K562 (cell line): ENCODE results near the gene PPP1R12C. TPM values are rescaled to one million over a fixed set of nuclear protein-coding genes. Genes with fewer than 3 reads are reported as not detected.

ENCODE experiments used
- ATAC-seq: fragments of 200-7000 bp; cut with Tn5 transposase; 3 replicates; pipeline ENCODE4 v1.9.1; 2020; ENCODE audit warnings: moderate library complexity
- BruUV-seq: library from RNA; stranded (reverse); fragments of 400-500 nt; replicated peaks from 2 replicates; lab custom pipeline; 2021; lab: Mats Ljungman, UMichigan
- CTCF ChIA-PET: fragments of 300-600 bp; formaldehyde crosslinking; extraction: SDS; loops from one replicate; lab custom pipeline; 2021; ENCODE audit warnings: low intra/inter-chr PET ratio; lab: Yijun Ruan, JAX
- POLR2A ChIA-PET: fragments of 300-600, 350-650 bp; sonication (Branson Sonifier 250); formaldehyde crosslinking; extraction: SDS; loops from one replicate; lab custom pipeline; 2021; ENCODE audit warnings: antibody characterized with exemption, inconsistent platforms; lab: Yijun Ruan, JAX
- DNase-seq, 4 experiments: peaks; one replicate each; pipeline versions ENCODE4 v3.0.0 to v3.0.0-alpha.2; 2011 to 2018; ENCODE audit warnings: low spot score in 3 of 4, mixed read lengths in 3 of 4; ENCODE audit errors: extremely low read depth in 1 of 4
- FAIRE-seq: peaks from 2 replicates; lab custom pipeline; 2011; peaks lifted over from hg19 to GRCh38; lab: Jason Lieb, UNC
- H2AFZ ChIP-seq: 2 replicates; pipeline ENCODE4 v1.6.0; 2011; ENCODE audit warnings: low read depth, low read length, control low read depth, inconsistent platforms
- H3K27ac ChIP-seq: fragments of 200-600 bp; 3 replicates; pipeline ENCODE4 v1.8.0; 2011; ENCODE audit warnings: low read depth, mild to moderate bottlenecking, control low read depth, inconsistent platforms, low read length, moderate library complexity, mixed read lengths; ENCODE audit errors: extremely low read depth
- H3K27me3 ChIP-seq, 2 experiments: fragments of 300-600 bp in 1 of 2; 2 replicates in 1 of 2; 3 replicates in 1 of 2; pipeline versions ENCODE4 v1.6.0 to v1.8.0; 2011; ENCODE audit warnings: inconsistent platforms in 2 of 2, low read length in 2 of 2, mild to moderate bottlenecking in 1 of 2, mixed read lengths in 1 of 2, moderate library complexity in 1 of 2; ENCODE audit not compliant: control insufficient read depth in 2 of 2, insufficient read depth in 2 of 2
- H3K36me3 ChIP-seq: fragments of 300-600 bp; 3 replicates; pipeline ENCODE4 v1.8.0; 2011; ENCODE audit warnings: mild to moderate bottlenecking, low read length, inconsistent platforms; ENCODE audit not compliant: control insufficient read depth, insufficient read depth
- H3K4me1 ChIP-seq, 2 experiments: fragments of 200-600 bp in 1 of 2; replicated peaks in 1 of 2; 2 replicates in 1 of 2; 3 replicates in 1 of 2; pipeline versions ENCODE4 v1.5.1 to v1.8.0; 2011; ENCODE audit warnings: inconsistent platforms in 2 of 2, low read length in 2 of 2, mild to moderate bottlenecking in 1 of 2, mixed read lengths in 1 of 2, moderate library complexity in 1 of 2; ENCODE audit not compliant: control insufficient read depth in 2 of 2, insufficient read depth in 2 of 2
- H3K4me2 ChIP-seq: 2 replicates; pipeline ENCODE4 v1.6.1; 2011; ENCODE audit warnings: low read length, control low read depth, inconsistent platforms, mixed read lengths; ENCODE audit not compliant: insufficient read depth
- H3K4me3 ChIP-seq: fragments of 200-600 bp; sonication (generic), shearing (Covaris generic); 2 replicates; pipeline ENCODE4 v1.5.1; 2016; ENCODE audit warnings: control low read depth, inconsistent platforms
- H3K79me2 ChIP-seq: fragments of 200-600 bp; 3 replicates; pipeline ENCODE4 v1.8.0; 2011; ENCODE audit warnings: low read length, inconsistent platforms; ENCODE audit not compliant: control insufficient read depth, insufficient read depth
- H3K9ac ChIP-seq, 2 experiments: 2 replicates each; pipeline versions ENCODE4 v1.6.0 to v1.6.1; 2011; ENCODE audit warnings: low read depth in 2 of 2, low read length in 2 of 2, control low read depth in 1 of 2, inconsistent platforms in 1 of 2, mild to moderate bottlenecking in 1 of 2, mixed read lengths in 1 of 2; ENCODE audit not compliant: insufficient read depth in 1 of 2
- H3K9me1 ChIP-seq: one replicate; pipeline ENCODE4 v1.6.0; 2011; ENCODE audit warnings: inconsistent platforms, mild to moderate bottlenecking, low read length, moderate library complexity; ENCODE audit not compliant: control insufficient read depth, insufficient read depth
- H3K9me3 ChIP-seq: replicated peaks from 2 replicates; pipeline ENCODE4 v1.5.1; 2011; ENCODE audit warnings: low read depth, low read length, inconsistent platforms; ENCODE audit not compliant: control insufficient read depth, insufficient read depth
- H4K20me1 ChIP-seq: replicated peaks from 2 replicates; pipeline ENCODE4 v1.6.1; 2011; ENCODE audit warnings: low read length, inconsistent platforms, mixed read lengths; ENCODE audit not compliant: control insufficient read depth, insufficient read depth
- ARHGAP35 ChIP-seq: fragments of 450-650 bp; IDR thresholded peaks from 2 replicates; pipeline ENCODE4 v1.6.1; 2018; ENCODE audit not compliant: partially characterized antibody
- HDAC2 ChIP-seq: fragments of 450-650 bp; IDR thresholded peaks from 2 replicates; pipeline ENCODE4 v1.6.1; 2016; ENCODE audit warnings: mild to moderate bottlenecking
- HMGN3 ChIP-seq: IDR thresholded peaks from 2 replicates; pipeline ENCODE4 v1.6.1; 2011; ENCODE audit warnings: borderline replicate concordance, low read depth, mild to moderate bottlenecking, mixed read lengths, low read length; ENCODE audit not compliant: insufficient read length; ENCODE audit errors: extremely low read depth
- KLF16 ChIP-seq: IDR thresholded peaks from 2 replicates; pipeline ENCODE4 v1.6.1; 2016; ENCODE audit warnings: antibody characterized with exemption
- NCOA6 ChIP-seq: fragments of 450-650 bp; IDR thresholded peaks from 2 replicates; pipeline ENCODE4 v1.6.1; 2017; ENCODE audit warnings: mild to moderate bottlenecking
- PHTF2 ChIP-seq: fragments of 250-450 bp; sonication (Bioruptor Pico); IDR thresholded peaks from 2 replicates; pipeline ENCODE4 v1.5.0; 2021; ENCODE audit warnings: mild to moderate bottlenecking
- PRMT5 ChIP-seq: sonication (generic); formaldehyde crosslinking; IDR thresholded peaks from 2 replicates; pipeline ENCODE4 v1.5.0; 2020; ENCODE audit warnings: missing genetic modification reagents
- PTBP1 ChIP-seq: fragments of 200-400 bp; formaldehyde crosslinking; IDR thresholded peaks from 2 replicates; pipeline ENCODE4 v1.6.1; 2017; ENCODE audit warnings: low read depth, low read length
- RBM14 ChIP-seq: fragments of 200-400 bp; formaldehyde crosslinking; IDR thresholded peaks from 2 replicates; pipeline ENCODE4 v1.6.1; 2018; ENCODE audit warnings: low read depth, mild to moderate bottlenecking, low read length, moderate library complexity, borderline replicate concordance; ENCODE audit not compliant: insufficient read depth
- ZBED1 ChIP-seq: IDR thresholded peaks from 2 replicates; pipeline ENCODE4 v1.6.1; 2014
- WGBS: fragments of 100-300 bp; shearing (Covaris generic); methylation state at CpG from one replicate; pipeline ENCODE4 v1.1.6; 2016; ENCODE audit warnings: low coverage, mixed read lengths; ENCODE audit not compliant: insufficient coverage; ENCODE audit errors: missing lambda C conversion rate; 5-methylcytosine and 5-hydroxymethylcytosine counted together
- in situ Hi-C: fragments of 300-500 bp; cut with MboI; formaldehyde crosslinking; loops from 4 replicates; pipeline ENCODE4 v1.15.0; 2018; ENCODE audit warnings: inconsistent platforms, mixed read lengths
- intact Hi-C: fragments of 100-400 bp; cut with micrococcal nuclease; formaldehyde crosslinking; loops from 2 replicates; pipeline ENCODE4 v1.14.2; 2022
- polyA plus RNA-seq, 8 experiments: library from polyadenylated mRNA; depleted of rRNA in 4 of 8; stranded (reverse) in 5 of 8; unstranded in 3 of 8; fragments of >200 nt; fragmentation: Nextera tagmentation in 2 of 8; fragmentation: Illumina TruSeq in 1 of 8; extraction: Ambion mirVana in 2 of 8; extraction: Trizol in 1 of 8; gene quantifications; 2 replicates each; pipeline versions ENCODE4 v1.2.1 to v1.2.3, GENCODE V29; 2011 to 2014; ENCODE audit warnings: inconsistent platforms in 1 of 8, missing spikeins in 1 of 8
- total RNA-seq, 7 experiments: library from RNA; depleted of rRNA in 6 of 7; stranded (reverse); fragments of >200 nt in 6 of 7; fragmentation: Illumina TruSeq in 2 of 7; extraction: Trizol in 2 of 7; gene quantifications; 2 replicates each; pipeline versions ENCODE4 v1.2.1 to v1.2.3, GENCODE V29; 2011 to 2021; ENCODE audit warnings: low replicate concordance in 1 of 7
- TF ChIP-seq, protein P1 (sequence below): fragments of 450-650 bp; formaldehyde crosslinking; IDR thresholded peaks from 2 replicates; pipeline ENCODE4 v1.4.0; 2020; ENCODE audit warnings: mild to moderate bottlenecking, moderate library complexity
- TF ChIP-seq, protein P2 (sequence below): fragments of 450-650 bp; IDR thresholded peaks from 2 replicates; pipeline ENCODE4 v1.6.1; 2016; ENCODE audit warnings: low read depth

The PPP1R12C gene
- total and polyA plus RNA-seq, 9 of the 15 experiments (the other 6 are each of a cell fraction or from before 2014, with no cell fraction given) = 1.8 to 136 (median 33.7) TPM

GRCh38 chr19:55160128-55160985 is 42.9 kb upstream of the PPP1R12C start:
- Histone ChIP-seq H3K9me3 (no peaks in the 10 kb centered on the region), H3K9ac (peak overlapping the region; percentile 67 to 90), H3K27me3 (no peaks in the 10 kb centered on the region), H3K79me2 (peaks cover 14% of the 10 kb centered on the region), H2AFZ (peak overlapping the region; percentile 79), H3K9me1 (no peaks in the 10 kb centered on the region), H3K27ac (peak overlapping the region; percentile 66), H3K36me3 (0 out of 3 replicates have a peak, but pooled peaks cover 3% of the 10 kb centered on the region), H3K4me3 (peak overlapping the region; percentile 42), H3K4me2 (peak overlapping the region; percentile 79), H4K20me1 (no peaks in the 10 kb centered on the region), H3K4me1 (peaks cover 34 to 69% of the 10 kb centered on the region in 2 experiments)
- FAIRE-seq = peak; percentile 96
- CTCF ChIA-PET = interaction anchor here (0.6 to 1.9 kb wide), 5 partner anchors 15 to 274 kb away, joined by 3 to 20 read pairs (median 6); no protein-coding TSS in a partner anchor
- in situ Hi-C loops (loop anchor here (25.0 kb wide), 1 partner anchor 977 kb away; the partner anchor contains the start of gene ZNF444), intact Hi-C loops (no loop called here)
- BruUV-seq = no TSS peak
- peak; percentile 75 for ATAC-seq
- POLR2A ChIA-PET = interaction anchor here (0.6 to 2.9 kb wide), 15 partner anchors 13 to 935 kb away, joined by 3 to 13 read pairs (median 4); partner anchors contain the start of genes KMT5C, RDH13 and UBE2S
- under 1% methylated on average over 26 of the region's 33 CpGs for WGBS
- peak; percentile 92 to 98 (median 92) for DNase-seq
- TF ChIP-seq HMGN3 (peak; percentile 93), PTBP1 (no peak), PHTF2 (CRISPR knock-in tag) (no peak), RBM14 (no peak), ZBED1 (no peak), KLF16 (peak; percentile 34; the same call in 1 of the 2 replicates), ARHGAP35 (no peak), HDAC2 (0 out of 2 replicates have a peak, but pooled peaks have one; percentile 49), PRMT5 (no peak), NCOA6 (peak; percentile 95)
- TF ChIP-seq, protein P1, sequence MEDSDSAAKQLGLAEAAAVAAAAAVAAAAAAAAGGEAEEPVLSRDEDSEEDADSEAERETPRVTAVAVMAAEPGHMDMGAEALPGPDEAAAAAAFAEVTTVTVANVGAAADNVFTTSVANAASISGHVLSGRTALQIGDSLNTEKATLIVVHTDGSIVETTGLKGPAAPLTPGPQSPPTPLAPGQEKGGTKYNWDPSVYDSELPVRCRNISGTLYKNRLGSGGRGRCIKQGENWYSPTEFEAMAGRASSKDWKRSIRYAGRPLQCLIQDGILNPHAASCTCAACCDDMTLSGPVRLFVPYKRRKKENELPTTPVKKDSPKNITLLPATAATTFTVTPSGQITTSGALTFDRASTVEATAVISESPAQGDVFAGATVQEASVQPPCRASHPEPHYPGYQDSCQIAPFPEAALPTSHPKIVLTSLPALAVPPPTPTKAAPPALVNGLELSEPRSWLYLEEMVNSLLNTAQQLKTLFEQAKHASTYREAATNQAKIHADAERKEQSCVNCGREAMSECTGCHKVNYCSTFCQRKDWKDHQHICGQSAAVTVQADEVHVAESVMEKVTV (CRISPR knock-in tag) = peak; percentile 88
- TF ChIP-seq, protein P2, sequence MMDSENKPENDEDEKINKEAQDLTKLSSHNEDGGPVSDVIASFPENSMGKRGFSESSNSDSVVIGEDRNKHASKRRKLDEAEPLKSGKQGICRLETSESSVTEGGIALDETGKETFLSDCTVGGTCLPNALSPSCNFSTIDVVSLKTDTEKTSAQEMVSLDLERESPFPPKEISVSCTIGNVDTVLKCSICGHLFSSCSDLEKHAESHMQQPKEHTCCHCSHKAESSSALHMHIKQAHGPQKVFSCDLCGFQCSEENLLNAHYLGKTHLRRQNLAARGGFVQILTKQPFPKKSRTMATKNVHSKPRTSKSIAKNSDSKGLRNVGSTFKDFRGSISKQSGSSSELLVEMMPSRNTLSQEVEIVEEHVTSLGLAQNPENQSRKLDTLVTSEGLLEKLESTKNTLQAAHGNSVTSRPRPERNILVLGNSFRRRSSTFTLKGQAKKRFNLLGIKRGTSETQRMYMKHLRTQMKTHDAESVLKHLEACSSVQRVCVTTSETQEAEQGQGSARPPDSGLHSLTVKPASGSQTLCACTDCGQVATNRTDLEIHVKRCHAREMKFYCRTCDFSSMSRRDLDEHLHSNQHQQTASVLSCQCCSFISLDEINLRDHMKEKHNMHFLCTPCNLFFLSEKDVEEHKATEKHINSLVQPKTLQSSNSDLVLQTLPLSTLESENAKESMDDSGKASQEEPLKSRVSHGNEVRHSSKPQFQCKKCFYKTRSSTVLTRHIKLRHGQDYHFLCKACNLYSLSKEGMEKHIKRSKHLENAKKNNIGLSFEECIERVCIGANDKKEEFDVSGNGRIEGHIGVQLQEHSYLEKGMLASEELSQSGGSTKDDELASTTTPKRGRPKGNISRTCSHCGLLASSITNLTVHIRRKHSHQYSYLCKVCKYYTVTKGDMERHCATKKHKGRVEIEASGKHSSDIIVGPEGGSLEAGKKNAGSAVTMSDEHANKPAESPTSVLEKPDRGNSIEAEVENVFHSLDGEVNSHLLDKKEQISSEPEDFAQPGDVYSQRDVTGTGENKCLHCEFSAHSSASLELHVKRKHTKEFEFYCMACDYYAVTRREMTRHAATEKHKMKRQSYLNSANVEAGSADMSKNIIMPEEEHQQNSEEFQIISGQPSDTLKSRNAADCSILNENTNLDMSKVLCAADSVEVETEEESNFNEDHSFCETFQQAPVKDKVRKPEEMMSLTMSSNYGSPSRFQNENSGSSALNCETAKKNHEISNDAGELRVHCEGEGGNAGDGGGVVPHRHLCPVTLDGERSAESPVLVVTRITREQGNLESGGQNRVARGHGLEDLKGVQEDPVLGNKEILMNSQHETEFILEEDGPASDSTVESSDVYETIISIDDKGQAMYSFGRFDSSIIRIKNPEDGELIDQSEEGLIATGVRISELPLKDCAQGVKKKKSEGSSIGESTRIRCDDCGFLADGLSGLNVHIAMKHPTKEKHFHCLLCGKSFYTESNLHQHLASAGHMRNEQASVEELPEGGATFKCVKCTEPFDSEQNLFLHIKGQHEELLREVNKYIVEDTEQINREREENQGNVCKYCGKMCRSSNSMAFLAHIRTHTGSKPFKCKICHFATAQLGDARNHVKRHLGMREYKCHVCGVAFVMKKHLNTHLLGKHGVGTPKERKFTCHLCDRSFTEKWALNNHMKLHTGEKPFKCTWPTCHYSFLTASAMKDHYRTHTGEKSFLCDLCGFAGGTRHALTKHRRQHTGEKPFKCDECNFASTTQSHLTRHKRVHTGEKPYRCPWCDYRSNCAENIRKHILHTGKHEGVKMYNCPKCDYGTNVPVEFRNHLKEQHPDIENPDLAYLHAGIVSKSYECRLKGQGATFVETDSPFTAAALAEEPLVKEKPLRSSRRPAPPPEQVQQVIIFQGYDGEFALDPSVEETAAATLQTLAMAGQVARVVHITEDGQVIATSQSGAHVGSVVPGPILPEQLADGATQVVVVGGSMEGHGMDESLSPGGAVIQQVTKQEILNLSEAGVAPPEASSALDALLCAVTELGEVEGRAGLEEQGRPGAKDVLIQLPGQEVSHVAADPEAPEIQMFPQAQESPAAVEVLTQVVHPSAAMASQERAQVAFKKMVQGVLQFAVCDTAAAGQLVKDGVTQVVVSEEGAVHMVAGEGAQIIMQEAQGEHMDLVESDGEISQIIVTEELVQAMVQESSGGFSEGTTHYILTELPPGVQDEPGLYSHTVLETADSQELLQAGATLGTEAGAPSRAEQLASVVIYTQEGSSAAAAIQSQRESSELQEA = no peak
